ENCODE data around the gene PMPCA. TPM values are rescaled to one million over a fixed set of nuclear protein-coding genes. Genes with fewer than 3 reads are reported as not detected.

Gene PMPCA
- total and polyA plus RNA-seq, 2 of the 13 experiments (the other 11 are each of a cell fraction or from before 2014, with no cell fraction given): 70.2 to 88.4 TPM

GRCh38 chr9:136399176-136400037 is 11.1 kb upstream of the PMPCA start (continued):
- TF ChIP-seq ZNF224 (CRISPR knock-in tag; IDR thresholded peaks at IDR 0.05) (0 out of 2 replicates have a peak, but pooled peaks have one; percentile 37), TBX2 (CRISPR knock-in tag; IDR thresholded peaks at IDR 0.05; ENCODE audit: borderline replicate concordance) (0 out of 2 replicates have a peak, but pooled peaks have one; percentile 23), ZNF746 (CRISPR knock-in tag; IDR thresholded peaks at IDR 0.05) (no peak), PBX2 (CRISPR knock-in tag; IDR thresholded peaks at IDR 0.05) (no peak), FOXP1 (IDR thresholded peaks at IDR 0.05) (no peak), FOXP1 (CRISPR knock-in tag; IDR thresholded peaks at IDR 0.05) (no peak), BCL6 (CRISPR knock-in tag; IDR thresholded peaks at IDR 0.05) (no peak), ARID3A (IDR thresholded peaks at IDR 0.05; ENCODE audit: low read depth, low read length) (no peak), CERS6 (CRISPR knock-in tag; IDR thresholded peaks at IDR 0.05) (0 out of 2 replicates have a peak, but pooled peaks have one; percentile 3), PLSCR1 (CRISPR knock-in tag; IDR thresholded peaks at IDR 0.05; ENCODE audit: borderline replicate concordance) (no peak), HMGXB4 (CRISPR knock-in tag; IDR thresholded peaks at IDR 0.05; ENCODE audit: borderline replicate concordance in 1 of 2, low read depth in 1 of 2) (no peak), HNRNPLL (IDR thresholded peaks at IDR 0.05; ENCODE audit: low read depth, low read length, poor library complexity, severe bottlenecking) (no peak), CHD2 (IDR thresholded peaks at IDR 0.05; ENCODE audit: low read depth, low read length) (no peak), SMYD3 (CRISPR knock-in tag; IDR thresholded peaks at IDR 0.05) (no peak), AHDC1 (CRISPR knock-in tag; IDR thresholded peaks at IDR 0.05; ENCODE audit: borderline replicate concordance) (no peak), ARNTL (CRISPR knock-in tag; IDR thresholded peaks at IDR 0.05) (no peak)

Measured in HepG2 (cell line).